ENCODE data around the gene SYNPO2L. TPM values are rescaled to one million over a fixed set of nuclear protein-coding genes. Genes with fewer than 3 reads are reported as not detected.
A peak's percentile ranks its signal among the peaks of the same experiment; 100 is the strongest.

Gene SYNPO2L
- total and polyA plus RNA-seq, 7 donors = 0.12 to 0.23 TPM; not detected in 5

- intact Hi-C loops (cut with DNase I) = loop anchor here (5.0 kb wide), 1 partner anchor 52 kb away; no protein-coding TSS in a partner anchor
Measured at GRCh38 chr10:73609116-73609515, 46.7 kb downstream of the SYNPO2L start.

GRCh38 chr10:73601486-73601921 lies 54.3 kb downstream of the SYNPO2L start:
- Histone ChIP-seq H3K36me3 (no peaks in the 10 kb centered on the region), H3K4me1 (no peaks in the 10 kb centered on the region), H3K27me3 (no peaks in the 10 kb centered on the region), H3K9me3 (no peaks in the 10 kb centered on the region), H3K27ac (no peak overlapping the region), H3K4me3 (no peak overlapping the region)
- WGBS, 2 donors = 12 to 64% methylated on average over 3 of the region's 3 CpGs
- DNase-seq = no peak
- TF ChIP-seq POLR2AphosphoS5 (IDR thresholded peaks at IDR 0.05) (no peak), POLR2A (IDR thresholded peaks at IDR 0.05) (peak in 1 of 2 donors; percentile 5)
- intact Hi-C loops (cut with DNase I) = no loop called here

More at GRCh38 chr10:73609116-73609515, 46.7 kb downstream of the SYNPO2L start:
- H3K27ac ChIP-seq = no peak overlapping the region
- H3K4me1 ChIP-seq = no peaks in the 10 kb centered on the region
- H3K9me3 ChIP-seq = no peaks in the 10 kb centered on the region
- no peaks in the 10 kb centered on the region for H3K27me3 ChIP-seq
- 92 to 93% methylated on average over 4 of the region's 4 CpGs for WGBS, 2 donors
- H3K36me3 ChIP-seq = no peaks in the 10 kb centered on the region
- DNase-seq = no peak
- H3K4me3 ChIP-seq = no peak overlapping the region
- TF ChIP-seq POLR2A (IDR thresholded peaks at IDR 0.05) (no peak), POLR2AphosphoS5 (IDR thresholded peaks at IDR 0.05) (no peak), CTCF (IDR thresholded peaks at IDR 0.05) (no peak), EP300 (IDR thresholded peaks at IDR 0.05) (no peak)

GRCh38 chr10:73597346-73597745 lies 58.5 kb downstream of the SYNPO2L start:
- DNase-seq = no peak
- intact Hi-C loops (cut with DNase I) = no loop called here
- WGBS, 2 donors = 95 to 96% methylated on average over 1 of the region's 1 CpG
- Histone ChIP-seq H3K36me3 (no peaks in the 10 kb centered on the region), H3K27ac (no peak overlapping the region), H3K4me3 (no peak overlapping the region), H3K4me1 (peaks cover 0 to under 1% (median 0%) of the 10 kb centered on the region in 4 donors), H3K27me3 (no peaks in the 10 kb centered on the region), H3K9me3 (no peaks in the 10 kb centered on the region)
- TF ChIP-seq POLR2AphosphoS5 (IDR thresholded peaks at IDR 0.05) (no peak), CTCF (IDR thresholded peaks at IDR 0.05) (no peak), POLR2A (IDR thresholded peaks at IDR 0.05) (no peak), EP300 (IDR thresholded peaks at IDR 0.05) (no peak)

Other genes starting within 250 kb of the SYNPO2L start
- 10 to 100 TPM; 61.5 to 96.8 (median 91.4) TPM for gene ANXA7, start 242.0 kb downstream of the SYNPO2L start, total RNA-seq
- gene ANXA7, start 242.0 kb downstream of the SYNPO2L start, polyA plus RNA-seq = 10 to 100 TPM; 71.5 to 74.2 (median 72.7) TPM
- gene MSS51, start 222.5 kb downstream of the SYNPO2L start, total RNA-seq = 1 to 10 TPM; 2.5 to 5.0 (median 3.1) TPM
- 1 to 10 TPM in 1 of 3 donors, under 1 TPM in 1, not detected in 1; 0.60 to 1.3 TPM for gene MSS51, start 222.5 kb downstream of the SYNPO2L start, polyA plus RNA-seq
- 100 to 1,000 TPM in 1 of 4 donors, 10 to 100 TPM in 3; 75.5 to 103 (median 85.8) TPM for gene PPP3CB, start 160.0 kb downstream of the SYNPO2L start, total RNA-seq
- 10 to 100 TPM; 21.0 to 23.8 (median 22.2) TPM for gene PPP3CB, start 160.0 kb downstream of the SYNPO2L start, polyA plus RNA-seq
- 10 to 100 TPM; 30.8 to 71.2 (median 40.6) TPM for gene USP54, start 64.7 kb downstream of the SYNPO2L start, total RNA-seq
- 10 to 100 TPM; 14.4 to 19.1 (median 18.5) TPM for gene USP54, start 64.7 kb downstream of the SYNPO2L start, polyA plus RNA-seq
- gene MYOZ1, start 14.6 kb downstream of the SYNPO2L start, total RNA-seq = not detected
- gene MYOZ1, start 14.6 kb downstream of the SYNPO2L start, polyA plus RNA-seq = 1 to 10 TPM in 1 of 3 donors, under 1 TPM in 1, not detected in 1; 0.17 to 1.2 TPM
- gene AGAP5, start 42.1 kb upstream of the SYNPO2L start, total RNA-seq = 1 to 10 TPM; 4.5 to 5.9 (median 5.6) TPM
- gene AGAP5, start 42.1 kb upstream of the SYNPO2L start, polyA plus RNA-seq = 1 to 10 TPM; 1.2 to 4.7 (median 1.8) TPM
- 10 to 100 TPM; 34.9 to 42.7 (median 39.0) TPM for gene SEC24C, start 88.3 kb upstream of the SYNPO2L start, total RNA-seq
- gene SEC24C, start 88.3 kb upstream of the SYNPO2L start, polyA plus RNA-seq = 10 to 100 TPM; 25.2 to 52.3 (median 29.8) TPM
- gene CHCHD1, start 126.0 kb upstream of the SYNPO2L start, total RNA-seq = 10 to 100 TPM; 28.1 to 36.6 (median 34.5) TPM
- gene CHCHD1, start 126.0 kb upstream of the SYNPO2L start, polyA plus RNA-seq = 100 to 1,000 TPM in 1 of 3 donors, 10 to 100 TPM in 2; 76.9 to 134 (median 93.7) TPM
- 100 to 1,000 TPM in 1 of 4 donors, 10 to 100 TPM in 3; 42.5 to 138 (median 71.9) TPM for gene ZSWIM8, start 129.6 kb upstream of the SYNPO2L start, total RNA-seq
- 10 to 100 TPM; 34.8 to 64.8 (median 40.2) TPM for gene ZSWIM8, start 129.6 kb upstream of the SYNPO2L start, polyA plus RNA-seq
- gene NDST2, start 155.6 kb upstream of the SYNPO2L start, total RNA-seq = 10 to 100 TPM; 23.9 to 56.2 (median 28.3) TPM
- gene NDST2, start 155.6 kb upstream of the SYNPO2L start, polyA plus RNA-seq = 10 to 100 TPM in 2 of 3 donors, 1 to 10 TPM in 1; 3.9 to 21.0 (median 17.0) TPM
- 100 to 1,000 TPM; 153 to 221 (median 209) TPM for gene CAMK2G, start 218.5 kb upstream of the SYNPO2L start, total RNA-seq
- gene CAMK2G, start 218.5 kb upstream of the SYNPO2L start, polyA plus RNA-seq = 10 to 100 TPM; 14.4 to 34.8 (median 17.6) TPM